HG02623 (cell line): ENCODE results near the gene MBTPS1.
A peak's percentile ranks its signal among the peaks of the same experiment; 100 is the strongest.

Source experiments
- ATAC-seq: cut with Tn5 transposase; IDR thresholded peaks from one replicate; pipeline ENCODE4 v1.9.1; 2021; ENCODE audit warnings: moderate library complexity; ENCODE audit not compliant: unreplicated experiment

The MBTPS1 gene

GRCh38 chr16:84116720-84117493 is at the start of gene MBTPS1:
Gene MBTPS1, minus strand, starts transcription at chr16:84116942. Its CDS starts 15,159 bp downstream, at chr16:84101783.
- ATAC-seq = peak; percentile 88

DNA sequence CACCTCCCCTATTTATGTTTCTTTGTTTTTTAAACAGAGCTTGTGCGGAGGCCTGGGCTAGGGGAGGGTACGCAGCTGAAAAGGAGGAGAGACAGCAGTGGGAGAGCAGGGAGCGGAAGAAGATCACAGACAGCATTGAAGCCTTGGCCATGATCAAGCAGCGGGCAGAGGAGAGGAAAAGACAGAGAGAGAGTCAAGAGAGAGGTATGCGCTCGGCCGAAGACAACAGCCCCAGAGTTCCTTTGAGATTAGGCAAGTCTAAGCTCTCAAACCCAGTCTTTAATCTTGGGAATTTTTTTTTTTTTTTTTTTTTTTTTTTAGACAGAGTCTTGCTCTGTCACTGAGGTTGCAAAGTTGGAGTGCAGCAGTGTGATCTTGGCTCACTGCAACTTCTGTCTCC is 49.0 kb upstream of the MBTPS1 start:
- no peak for ATAC-seq

DNA sequence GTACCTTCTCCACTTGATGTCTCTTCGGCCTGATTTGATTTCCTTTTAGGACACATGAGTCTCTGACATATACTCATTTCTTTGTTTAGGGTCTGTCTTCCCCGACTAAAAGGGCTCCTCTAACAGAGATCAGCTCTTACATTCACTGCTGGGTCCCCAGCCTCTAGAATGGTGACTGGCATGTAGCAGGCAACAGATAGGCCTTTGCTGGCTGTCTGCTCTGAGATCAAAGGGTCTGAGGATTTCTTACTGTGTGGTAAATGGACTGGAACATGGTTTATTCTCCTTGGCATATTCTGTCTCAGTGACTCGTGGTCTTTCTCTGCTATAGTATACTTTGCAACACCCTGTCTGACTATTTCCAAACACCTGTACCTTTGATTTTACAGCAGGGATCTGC is 45.1 kb upstream of the MBTPS1 start:
- no peak for ATAC-seq

DNA sequence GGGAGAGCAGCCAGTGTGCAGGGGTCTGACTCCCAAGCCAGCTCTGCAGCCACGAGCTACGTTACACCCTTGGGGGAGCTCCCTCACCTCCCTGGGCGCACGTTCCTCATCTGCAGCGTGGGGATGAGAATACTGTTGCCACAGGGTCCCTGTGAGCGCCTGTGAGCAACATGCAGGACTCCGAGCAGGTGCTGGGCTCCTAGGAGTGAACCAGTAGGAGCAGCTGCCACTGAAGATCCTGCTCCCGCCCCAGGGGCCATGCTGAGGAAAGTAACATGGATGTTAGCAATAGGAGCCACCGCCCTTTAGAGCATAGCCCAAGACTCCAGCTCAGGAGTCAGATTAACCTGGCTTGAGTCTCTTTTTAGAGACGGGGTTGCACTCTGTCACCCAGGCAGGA is 44.3 kb upstream of the MBTPS1 start:
- no peak for ATAC-seq

DNA sequence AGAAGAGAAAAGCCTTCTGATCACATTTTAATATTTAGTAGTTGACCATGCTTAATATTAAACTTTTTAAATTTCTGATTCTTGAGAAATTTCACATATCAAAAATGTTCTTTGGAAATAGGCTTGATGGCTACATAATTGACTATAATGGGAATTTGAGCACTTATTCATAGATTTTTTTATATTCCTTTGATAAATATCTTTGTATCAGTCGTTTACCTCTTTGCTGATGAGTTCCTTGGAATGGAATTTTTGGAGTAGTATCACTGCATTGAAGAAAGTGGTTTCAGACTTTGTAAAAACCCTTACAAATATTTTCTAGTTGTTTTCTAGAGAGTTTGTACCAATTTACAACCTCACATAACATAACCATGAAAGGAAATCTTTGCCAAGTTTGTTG is 43.1 kb upstream of the MBTPS1 start:
- no peak for ATAC-seq

DNA sequence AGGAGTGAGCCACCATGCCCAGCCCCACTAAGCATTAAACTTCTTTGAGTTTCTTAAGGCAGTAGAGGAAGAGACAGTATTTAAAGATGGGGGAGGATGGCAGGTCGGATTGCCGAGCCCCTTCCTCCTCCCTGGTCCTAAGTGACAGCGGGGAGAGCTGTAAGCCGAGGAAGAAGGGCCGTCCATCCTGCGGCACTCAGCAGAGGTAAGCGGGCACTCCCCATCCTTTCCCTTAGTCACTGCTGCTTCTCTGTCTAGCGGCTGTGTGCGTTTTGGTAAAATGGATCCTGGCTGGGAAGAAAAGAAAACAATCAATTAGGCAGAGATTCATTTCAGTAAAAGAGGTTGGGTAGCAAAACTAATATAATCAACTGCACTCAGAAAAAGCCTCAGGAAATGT is 42.3 kb upstream of the MBTPS1 start:
- ATAC-seq = no peak

DNA sequence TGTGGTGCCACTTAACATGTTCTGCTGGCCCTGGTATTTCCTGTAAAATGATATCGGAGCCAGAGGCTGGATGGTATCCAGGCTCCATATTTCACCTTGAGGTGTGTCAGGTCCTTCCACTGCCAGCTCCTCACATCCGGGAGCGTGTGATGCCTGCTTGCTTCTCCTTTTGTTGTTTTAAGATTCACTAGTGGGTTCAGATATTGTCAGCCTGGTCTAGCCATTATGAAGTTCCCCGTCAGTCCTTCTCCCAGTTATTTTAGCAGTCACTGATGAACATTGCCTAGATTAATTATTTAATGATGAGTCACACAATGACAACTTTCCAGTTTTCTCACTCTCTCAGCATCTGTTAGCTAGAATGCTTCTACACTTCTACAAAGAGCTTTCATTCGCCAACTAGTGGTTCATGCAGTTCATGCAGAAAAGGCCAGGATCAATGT is 39.6 kb upstream of the MBTPS1 start:
- ATAC-seq = no peak

DNA sequence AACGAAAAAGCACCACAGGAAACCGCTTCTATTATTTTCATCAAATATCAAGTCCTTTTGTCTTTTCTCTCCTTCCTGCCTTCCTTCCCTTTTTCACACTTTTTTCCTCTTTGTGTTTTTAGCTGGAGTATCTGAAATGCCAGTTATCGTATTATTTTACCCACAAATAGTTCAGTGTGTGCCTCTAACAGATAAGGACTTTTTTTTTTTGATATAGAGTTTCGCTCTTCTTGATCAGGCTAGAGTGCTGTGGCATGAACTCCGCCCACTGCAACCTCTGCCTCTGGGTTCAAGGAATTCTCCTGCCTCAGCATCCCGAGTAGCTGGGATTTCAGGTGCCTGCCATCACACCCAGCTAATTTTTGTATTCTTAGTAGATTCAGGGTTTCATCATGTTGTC is 39.0 kb upstream of the MBTPS1 start:
- no peak for ATAC-seq

- ATAC-seq = no peak
These were observed 38.5 kb upstream of the MBTPS1 start for GRCh38 chr16:84155226-84155625.

GRCh38 chr16:84153660-84154214 is 37.0 kb upstream of the MBTPS1 start:
- no peak for ATAC-seq

GRCh38 chr16:84150926-84151325 is 34.2 kb upstream of the MBTPS1 start:
- no peak for ATAC-seq

GRCh38 chr16:84144859-84145639 is 28.3 kb upstream of the MBTPS1 start, which contains the start of the genes DNAAF1 and HSDL1:
Gene DNAAF1, plus strand, starts transcription at chr16:84145308. Its CDS starts 133 bp downstream, at chr16:84145441.
Gene HSDL1, minus strand, starts transcription at chr16:84145177. Its CDS starts 13,856 bp downstream, at chr16:84131321.
- ATAC-seq = peak; percentile 70

GRCh38 chr16:84144209-84144858 is 27.6 kb upstream of the MBTPS1 start:
- ATAC-seq = peak; percentile 9

- ATAC-seq = no peak
These were observed 27.1 kb upstream of the MBTPS1 start for GRCh38 chr16:84143784-84144199.

DNA sequence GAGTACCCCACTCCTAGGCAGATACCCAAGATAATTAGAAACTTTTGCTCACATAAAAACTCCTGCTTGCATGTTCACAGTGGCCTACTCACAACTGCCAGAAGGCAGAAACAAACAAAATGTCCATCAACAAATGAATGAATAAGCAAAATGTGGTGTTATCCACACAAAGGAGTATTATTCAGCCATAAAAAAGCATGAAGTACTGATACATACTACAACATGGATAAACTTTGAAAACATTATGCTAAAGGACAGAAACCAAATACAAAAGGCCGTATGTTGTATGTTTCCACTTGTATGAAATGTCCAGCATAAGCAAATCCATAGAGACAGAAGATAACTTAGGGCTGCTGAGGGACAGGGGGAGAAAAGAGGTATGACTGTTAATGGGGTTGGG is 26.3 kb upstream of the MBTPS1 start:
- no peak for ATAC-seq

DNA sequence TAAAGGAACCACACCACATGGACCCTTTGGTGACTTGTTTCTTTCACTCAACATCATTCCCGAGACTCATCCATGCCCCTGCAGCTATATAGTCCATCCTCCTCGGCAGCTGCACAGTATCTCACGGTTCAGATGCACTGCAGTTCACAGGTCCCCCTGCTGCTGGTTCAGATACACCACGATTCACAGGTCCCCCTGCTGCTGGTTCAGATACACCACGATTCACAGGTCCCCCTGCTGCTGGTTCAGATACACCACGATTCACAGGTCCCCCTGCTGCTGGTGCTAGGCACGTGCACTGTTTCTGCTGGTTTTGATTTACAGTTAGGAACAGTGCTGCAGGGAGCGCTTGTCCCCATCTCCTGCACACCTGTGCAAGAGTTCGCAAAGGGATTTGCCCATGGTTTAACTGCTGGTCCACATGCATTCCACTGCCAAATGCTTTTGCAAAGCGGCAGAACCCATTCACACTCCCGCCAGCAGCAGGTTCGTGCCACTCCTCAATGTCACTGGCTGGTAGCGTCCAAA is 24.5 kb upstream of the MBTPS1 start:
- no peak for ATAC-seq

- ATAC-seq = no peak
These were observed 23.0 kb upstream of the MBTPS1 start for GRCh38 chr16:84139628-84140258.

DNA sequence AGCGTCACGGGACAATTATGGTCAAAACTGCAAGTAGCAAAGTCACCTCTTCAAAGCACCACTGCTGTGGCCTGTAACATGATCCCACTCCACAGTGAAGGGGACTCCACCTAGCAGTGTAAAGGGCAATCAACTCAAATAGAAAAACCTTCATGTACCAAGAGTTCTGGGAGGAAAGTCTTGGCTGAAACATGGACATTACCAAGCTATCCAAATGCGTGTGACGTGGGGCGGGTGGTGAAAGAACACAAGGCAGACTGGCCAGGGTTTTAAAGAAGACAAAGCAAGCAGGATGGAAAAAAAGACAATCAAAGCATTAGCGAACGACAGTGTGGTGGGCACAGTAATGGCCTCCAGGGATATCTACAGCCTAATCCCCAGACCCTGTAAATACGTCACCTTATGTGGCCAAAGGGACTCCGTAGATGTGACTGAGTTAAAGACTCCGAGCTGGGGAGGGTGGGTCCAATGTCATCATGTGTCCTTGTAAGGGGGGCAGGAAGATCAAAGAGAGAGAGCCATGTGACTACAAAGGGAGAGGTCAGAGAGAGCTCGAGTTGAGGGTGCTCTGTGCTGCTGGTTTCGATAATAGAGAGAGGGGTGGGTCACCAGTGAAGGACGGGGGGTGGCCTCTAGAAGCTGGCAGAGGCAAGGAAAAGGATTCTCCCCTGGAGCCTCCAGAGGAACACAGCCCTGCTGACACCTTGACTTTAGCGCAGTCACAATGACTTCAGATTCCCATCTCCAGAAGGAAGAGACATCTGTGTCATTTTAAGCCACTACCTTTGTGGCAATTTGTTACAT is 22.3 kb upstream of the MBTPS1 start:
- ATAC-seq = peak; percentile 47

DNA sequence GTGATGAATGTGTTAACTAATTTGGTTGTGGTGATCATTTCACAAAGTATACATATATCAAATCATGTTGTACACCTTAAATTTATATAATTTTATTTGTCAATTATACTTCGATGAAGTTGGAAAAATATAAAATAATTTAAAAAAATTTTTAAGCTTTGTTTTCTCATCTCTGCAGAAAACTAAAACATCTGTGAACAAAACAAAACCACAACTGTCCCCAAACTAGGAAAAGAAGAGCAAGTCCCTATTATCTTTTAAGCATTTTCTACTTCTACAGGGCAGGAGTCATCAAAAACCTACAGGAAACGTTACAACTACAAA is 21.7 kb upstream of the MBTPS1 start:
- no peak for ATAC-seq
